G401 (cell line): ENCODE results near the gene SHANK2. TPM values are rescaled to one million over a fixed set of nuclear protein-coding genes. Genes with fewer than 3 reads are reported as not detected.

ENCODE experiments used
- DNase-seq: peaks from one replicate; pipeline ENCODE4 v3.0.0-alpha.2; 2015; ENCODE audit warnings: low spot score
- in situ Hi-C: cut with HindIII; loops from 2 replicates; pipeline ENCODE4 v1.10.0; 2016; ENCODE audit warnings: low sequenced_read_pairs, mixed read lengths
- total RNA-seq: library from RNA; depleted of rRNA; stranded (reverse); fragments of >200 nt; shearing (Covaris generic); gene quantifications from 2 replicates; pipeline ENCODE4 v1.2.3, GENCODE V29; 2014; rRNA removed

Gene SHANK2
- total RNA-seq = not detected in 2 replicates

- in situ Hi-C loops = no loop called here
- no peak for DNase-seq
These were observed at the start of gene SHANK2 for GRCh38 chr11:71252269-71252769. SHANK2 (minus strand) TSS chr11:71252577; CDS start chr11:71147326, 105,251 bp downstream.

GRCh38 chr11:71301858-71302533 is 49.6 kb upstream of the SHANK2 start:
- in situ Hi-C loops = no loop called here
- no peak for DNase-seq

- in situ Hi-C loops = no loop called here
- DNase-seq = no peak
These were observed 48.9 kb upstream of the SHANK2 start for GRCh38 chr11:71301046-71301857.

GRCh38 chr11:71300187-71300586 is 47.8 kb upstream of the SHANK2 start:
- no peak for DNase-seq
- in situ Hi-C loops = no loop called here

GRCh38 chr11:71298761-71299181 is 46.4 kb upstream of the SHANK2 start:
- DNase-seq = no peak
- in situ Hi-C loops = no loop called here

GRCh38 chr11:71298016-71298550 is 45.7 kb upstream of the SHANK2 start:
- DNase-seq = no peak
- in situ Hi-C loops = no loop called here

- in situ Hi-C loops = no loop called here
- no peak for DNase-seq
These were observed 42.6 kb upstream of the SHANK2 start for GRCh38 chr11:71294846-71295600.

- DNase-seq = no peak
- in situ Hi-C loops = no loop called here
These were observed 41.8 kb upstream of the SHANK2 start for GRCh38 chr11:71293961-71294782.

GRCh38 chr11:71286701-71287643 is 34.6 kb upstream of the SHANK2 start:
- in situ Hi-C loops = no loop called here
- DNase-seq = peak; percentile 19

- DNase-seq = no peak
- in situ Hi-C loops = no loop called here
These were observed 32.7 kb upstream of the SHANK2 start for GRCh38 chr11:71285111-71285510.

GRCh38 chr11:71284525-71285092 is 32.2 kb upstream of the SHANK2 start:
- no peak for DNase-seq
- in situ Hi-C loops = no loop called here

GRCh38 chr11:71283971-71284441 is 31.6 kb upstream of the SHANK2 start:
- in situ Hi-C loops = no loop called here
- DNase-seq = no peak

GRCh38 chr11:71282581-71283351 is 30.4 kb upstream of the SHANK2 start:
- in situ Hi-C loops = no loop called here
- DNase-seq = peak; percentile 85

GRCh38 chr11:71281831-71282230 is 29.5 kb upstream of the SHANK2 start:
- no peak for DNase-seq
- in situ Hi-C loops = no loop called here

- no peak for DNase-seq
These were observed 28.8 kb upstream of the SHANK2 start for GRCh38 chr11:71281204-71281603.

GRCh38 chr11:71279916-71280645 is 27.7 kb upstream of the SHANK2 start:
- DNase-seq = no peak
- in situ Hi-C loops = no loop called here

More at GRCh38 chr11:71281204-71281603, 28.8 kb upstream of the SHANK2 start:
- in situ Hi-C loops = no loop called here
